Erythroblast (primary cell): Measurements from ENCODE around the gene PPP2R1B.

Source experiments
- GATA1 ChIP-seq: IDR thresholded peaks from 2 replicates; pipeline ENCODE4 v1.6.1; 2011; ENCODE audit warnings: low read depth, mild to moderate bottlenecking, control low read depth, low read length, moderate library complexity
- POLR2A ChIP-seq: IDR thresholded peaks from 2 replicates; pipeline ENCODE4 v1.6.1; 2011; ENCODE audit warnings: mild to moderate bottlenecking, low read length

DNA sequence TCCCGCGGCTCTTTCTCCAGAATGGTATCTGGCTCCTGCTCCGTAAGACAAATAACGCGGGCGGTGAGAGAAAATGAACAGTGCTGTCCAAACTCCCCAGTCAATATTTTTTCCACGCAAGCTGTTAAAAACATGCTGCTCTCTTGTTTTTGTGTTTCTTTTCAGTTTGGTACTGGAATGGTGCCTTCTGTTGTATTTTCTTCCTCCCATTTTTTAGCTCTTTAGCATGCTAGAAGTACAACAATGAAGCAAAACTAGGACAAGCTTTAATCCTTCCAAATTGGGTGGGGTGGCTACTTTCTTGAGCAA, 599 bp upstream of the PPP2R1B start:
- TF ChIP-seq POLR2A (no peak), GATA1 (no peak)
